ENCODE results near the gene PDLIM5.
"Not testable (repeated sequence)": the region's sequence is repeated elsewhere in the genome, so short reads cannot be mapped to it uniquely, and the experiment has no call there.

Gene PDLIM5

GRCh38 chr4:94653095-94653649 is 201.4 kb downstream of the PDLIM5 start:
- DNase-seq (ENCODE audit: low read depth): no peak

GRCh38 chr4:94653984-94654609 is 202.4 kb downstream of the PDLIM5 start:
- no peak for DNase-seq (ENCODE audit: low read depth)

DNA sequence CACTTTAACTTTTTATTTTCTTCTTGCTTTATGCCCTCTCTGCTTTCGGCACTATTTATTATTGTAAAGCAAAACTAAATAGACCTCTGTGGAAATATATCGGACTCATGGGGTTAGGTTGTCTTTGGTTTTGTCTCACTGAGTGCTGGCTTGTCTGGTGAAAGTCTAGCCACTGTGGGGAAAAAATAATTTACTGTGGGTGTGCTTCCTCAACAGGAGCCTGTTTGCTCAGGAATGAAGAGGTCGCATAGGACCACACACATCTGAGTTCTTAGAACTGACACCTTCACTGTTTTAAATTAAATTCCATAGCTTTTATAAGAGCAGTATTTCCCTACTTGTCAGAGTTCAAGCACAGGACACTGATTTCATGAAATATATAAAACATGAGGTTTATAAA is 203.0 kb downstream of the PDLIM5 start:
- no peak for DNase-seq (ENCODE audit: low read depth)

- no peak for DNase-seq (ENCODE audit: low read depth)
These were observed 208.9 kb downstream of the PDLIM5 start for GRCh38 chr4:94660614-94661013.

DNA sequence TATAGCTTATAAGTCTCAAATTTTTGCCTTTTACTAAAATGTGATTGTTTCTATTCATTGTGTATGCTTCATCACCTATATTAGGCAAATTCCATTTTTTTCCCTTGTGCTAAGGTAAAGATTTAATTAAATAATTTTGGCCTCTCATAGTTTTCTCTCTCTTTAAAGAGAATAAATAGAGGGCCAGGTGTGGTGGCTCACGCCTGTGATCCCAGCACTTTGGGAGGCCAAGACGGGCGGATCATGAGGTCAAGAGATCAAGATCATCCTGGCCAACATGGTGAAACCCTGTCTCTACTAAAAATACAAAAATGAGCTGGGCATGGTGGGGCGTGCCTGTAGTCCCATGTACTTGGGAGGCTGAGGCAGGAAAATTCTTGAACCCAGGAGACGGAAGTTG is 213.3 kb downstream of the PDLIM5 start:
- not testable (repeated sequence) for DNase-seq (ENCODE audit: low read depth)

DNA sequence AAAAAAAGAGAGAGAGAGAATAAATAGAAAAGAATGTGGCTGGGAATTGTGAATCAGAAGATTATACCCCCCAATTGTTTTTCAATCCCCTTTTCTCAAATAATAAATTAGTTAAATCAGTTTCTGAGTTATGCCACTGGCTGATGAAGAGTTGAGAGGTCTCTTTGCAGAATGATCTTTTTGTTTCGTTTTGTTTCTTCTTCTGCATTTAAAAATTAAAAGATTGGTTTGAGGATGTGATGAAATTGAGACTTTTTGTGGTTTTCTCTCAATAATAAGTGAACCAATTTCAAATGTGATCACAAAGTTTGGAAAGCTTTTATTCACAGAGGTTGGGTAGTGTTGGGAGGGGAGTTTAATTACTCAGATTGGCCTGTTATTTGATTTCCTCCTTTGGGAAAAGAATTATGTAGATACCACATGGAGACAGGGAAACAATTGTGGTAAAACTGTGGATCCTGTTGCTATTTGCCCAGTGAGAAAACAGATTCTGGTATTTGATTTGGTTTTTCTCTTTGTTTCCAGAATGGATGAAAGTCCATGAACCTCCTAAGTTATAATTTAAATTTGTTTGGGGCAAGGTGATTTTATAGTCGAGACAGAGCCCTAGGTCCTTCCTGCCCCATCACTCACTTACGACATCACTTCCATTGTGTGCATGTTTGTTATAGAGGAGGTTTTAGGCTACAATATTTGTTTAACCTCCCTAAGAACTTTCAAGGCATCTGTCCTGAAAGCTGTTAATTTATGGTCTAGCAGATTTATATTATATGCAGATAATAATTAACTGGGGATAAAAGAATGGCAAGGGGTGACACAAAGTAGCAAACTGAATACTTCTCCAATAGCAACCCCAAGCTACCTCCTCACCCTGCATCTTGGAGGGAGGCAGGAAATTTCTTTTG is 214.0 kb downstream of the PDLIM5 start:
- no peak for DNase-seq (ENCODE audit: low read depth)

- DNase-seq (ENCODE audit: low read depth): no peak
These were observed 217.0 kb downstream of the PDLIM5 start for GRCh38 chr4:94668724-94669123.

DNA sequence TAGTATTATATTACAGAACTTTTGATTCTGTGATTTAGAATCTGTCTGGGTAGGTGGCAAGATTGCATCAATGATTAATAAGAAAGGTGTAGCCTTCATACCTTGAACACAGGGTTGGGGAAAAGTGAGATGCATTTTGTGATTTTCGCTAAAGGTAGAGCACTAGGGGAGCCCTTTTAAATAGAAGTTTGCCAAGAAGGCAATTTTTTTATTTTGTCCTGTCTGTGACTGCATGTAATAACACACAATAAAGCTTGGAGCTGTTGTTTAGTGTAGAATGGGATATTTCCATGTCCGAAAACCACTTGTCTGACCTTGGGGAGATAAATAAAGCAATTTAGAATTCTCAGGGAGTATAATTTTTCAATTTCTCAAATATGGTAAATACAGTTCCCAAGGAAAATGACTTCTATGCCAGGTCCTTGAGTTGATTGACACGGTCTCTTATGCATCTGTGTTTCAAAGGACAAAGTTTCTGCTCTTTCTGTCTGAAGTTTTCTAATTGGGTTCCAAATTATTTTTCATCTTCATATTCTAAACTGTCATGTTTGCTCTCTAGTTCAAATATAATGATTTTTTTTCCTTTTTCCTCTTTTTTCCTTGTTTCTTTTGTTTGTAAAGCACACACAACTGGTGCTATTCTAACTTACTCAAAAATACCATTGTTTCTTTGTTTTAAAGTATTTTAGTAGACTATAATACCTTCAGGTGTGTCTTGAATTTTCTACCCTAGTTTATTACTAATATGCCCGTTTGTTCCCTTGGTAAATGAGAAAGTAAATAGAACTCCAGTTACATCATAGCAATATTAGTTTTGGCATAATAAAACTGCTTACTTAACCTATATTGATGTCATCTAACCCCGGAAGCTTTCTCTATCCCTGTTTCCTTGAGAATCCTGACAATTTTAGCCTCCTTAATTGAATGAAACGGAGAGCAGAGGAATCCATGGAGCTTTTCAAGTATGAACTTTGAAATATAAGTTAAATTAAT is 218.2 kb downstream of the PDLIM5 start:
- no peak for DNase-seq (ENCODE audit: low read depth)

GRCh38 chr4:94671113-94671512 is 219.4 kb downstream of the PDLIM5 start:
- no peak for DNase-seq (ENCODE audit: low read depth)

DNA sequence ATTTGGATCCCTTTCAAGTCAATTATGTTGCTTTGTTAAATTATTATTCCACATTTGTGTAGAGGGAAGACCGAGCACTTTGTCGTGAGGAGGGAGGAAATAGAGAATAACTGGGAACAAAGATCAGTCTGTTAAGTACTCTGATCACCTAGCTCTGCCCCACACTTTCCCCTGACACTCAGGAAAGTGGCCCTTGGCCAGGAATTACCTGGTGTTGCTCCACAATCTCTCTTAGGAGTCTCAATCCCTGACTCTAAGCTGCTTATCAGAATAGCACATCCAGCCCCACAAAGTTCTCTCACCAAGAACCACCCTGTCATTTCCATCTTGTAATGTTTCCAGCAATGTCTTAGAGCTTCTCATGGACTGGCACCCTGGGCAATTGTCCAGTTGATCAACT is 222.2 kb downstream of the PDLIM5 start:
- no peak for DNase-seq (ENCODE audit: low read depth)

GRCh38 chr4:94676970-94677369 is 225.2 kb downstream of the PDLIM5 start:
- no peak for DNase-seq (ENCODE audit: low read depth)

DNA sequence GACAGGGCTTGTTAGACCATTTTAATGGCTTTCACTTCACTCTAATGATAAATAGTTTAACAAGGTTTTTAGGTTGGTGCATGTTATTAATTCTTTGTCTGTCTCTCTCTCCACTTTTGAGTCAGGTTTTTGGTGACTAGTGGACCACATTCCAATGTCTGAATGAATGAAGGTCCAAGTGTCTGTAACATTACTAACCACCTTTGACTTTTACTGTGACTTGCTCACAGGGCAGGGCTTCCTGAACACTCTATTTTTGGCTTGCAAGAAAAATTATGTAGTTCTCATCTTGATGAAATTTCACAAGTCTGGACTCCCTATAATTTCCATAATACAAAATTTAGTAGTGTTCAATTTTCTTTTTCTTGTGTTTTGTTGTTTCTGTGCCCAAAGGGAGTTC is 227.2 kb downstream of the PDLIM5 start:
- DNase-seq (ENCODE audit: low read depth): no peak

DNA sequence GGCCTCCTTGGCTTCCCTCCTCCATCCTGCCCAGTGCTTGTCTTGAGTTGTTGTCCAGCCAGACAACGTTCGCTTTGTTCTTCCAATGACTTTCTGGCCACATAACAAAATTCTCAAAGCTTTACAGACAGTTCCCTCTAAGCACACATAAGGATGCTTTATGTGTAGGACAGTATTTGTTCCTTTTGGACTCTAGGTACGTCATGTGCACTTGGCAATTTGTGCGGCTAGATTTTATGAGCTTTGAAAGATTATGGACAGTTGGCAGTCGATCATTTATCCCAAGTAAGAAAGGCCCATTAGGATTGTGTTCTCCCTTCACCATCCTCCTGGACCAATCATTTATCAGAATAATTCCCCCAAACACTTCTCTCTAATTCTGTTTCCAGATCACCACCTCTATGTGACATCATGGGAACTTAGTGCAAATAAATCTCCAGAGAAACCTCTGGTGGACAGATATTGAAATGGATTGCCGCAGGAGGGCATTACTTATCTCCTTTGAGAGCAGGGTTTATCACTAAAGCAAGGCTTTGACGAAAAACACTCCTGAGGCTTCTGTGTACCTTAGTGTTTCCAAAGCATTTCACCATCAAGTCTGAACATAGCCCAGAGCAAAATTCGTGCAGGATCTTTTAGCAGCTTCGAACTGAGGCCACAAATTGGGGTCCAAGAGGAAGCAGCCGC is 228.6 kb downstream of the PDLIM5 start:
- no peak for DNase-seq (ENCODE audit: low read depth)

DNA sequence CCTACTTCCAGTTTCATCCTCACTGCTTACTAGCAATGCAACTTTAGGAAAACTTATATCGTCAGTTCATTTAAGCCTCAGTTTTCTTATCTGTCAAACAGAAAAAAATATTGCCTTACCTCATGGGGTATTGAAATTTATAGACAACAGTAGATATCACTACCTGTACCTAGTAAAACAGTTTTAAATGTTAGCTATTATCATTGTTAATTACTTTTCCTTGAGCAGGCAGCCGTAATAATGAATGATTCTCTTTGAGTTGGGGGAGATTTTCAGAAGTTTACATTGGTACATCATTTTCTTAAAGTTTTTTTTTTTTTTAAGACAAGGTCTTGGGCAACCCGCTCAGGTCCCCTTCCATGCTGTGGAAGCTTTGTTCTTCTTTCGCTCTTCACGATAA is 234.3 kb downstream of the PDLIM5 start:
- DNase-seq (ENCODE audit: low read depth): no peak

DNA sequence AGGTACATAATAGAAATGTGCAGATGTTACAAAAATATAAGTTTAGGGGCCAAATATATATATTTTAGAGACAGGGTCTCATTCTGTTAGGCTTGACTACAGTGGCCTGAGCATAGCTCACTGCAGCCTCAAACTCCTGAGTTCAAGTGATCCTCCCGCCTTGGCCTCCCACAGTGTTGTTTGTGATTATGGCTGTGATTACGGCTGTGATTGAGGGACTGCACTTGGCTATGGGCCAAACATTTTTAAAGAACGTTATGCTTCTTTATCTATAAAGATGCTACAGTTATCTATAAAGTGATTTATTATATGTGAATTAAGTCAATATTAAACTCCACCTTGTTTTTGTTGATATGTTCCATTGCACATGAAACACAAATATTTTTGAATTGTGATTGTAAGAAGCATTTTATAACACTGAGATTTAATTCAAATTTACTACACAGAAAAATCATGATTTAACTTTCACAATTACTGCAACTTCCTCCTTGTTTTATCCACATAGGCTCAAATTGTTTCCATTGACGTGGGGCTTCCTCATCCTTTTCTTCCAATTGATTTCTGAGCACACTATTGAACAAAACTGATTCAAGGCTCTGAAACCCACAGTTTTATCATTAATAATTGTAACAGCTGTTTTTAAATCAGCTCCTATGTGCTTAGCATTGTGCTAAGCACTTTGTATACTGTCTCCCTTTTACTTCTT is 237.6 kb downstream of the PDLIM5 start:
- DNase-seq (ENCODE audit: low read depth): no peak

- no peak for DNase-seq (ENCODE audit: low read depth)
These were observed 239.1 kb downstream of the PDLIM5 start for GRCh38 chr4:94690851-94691254.

DNA sequence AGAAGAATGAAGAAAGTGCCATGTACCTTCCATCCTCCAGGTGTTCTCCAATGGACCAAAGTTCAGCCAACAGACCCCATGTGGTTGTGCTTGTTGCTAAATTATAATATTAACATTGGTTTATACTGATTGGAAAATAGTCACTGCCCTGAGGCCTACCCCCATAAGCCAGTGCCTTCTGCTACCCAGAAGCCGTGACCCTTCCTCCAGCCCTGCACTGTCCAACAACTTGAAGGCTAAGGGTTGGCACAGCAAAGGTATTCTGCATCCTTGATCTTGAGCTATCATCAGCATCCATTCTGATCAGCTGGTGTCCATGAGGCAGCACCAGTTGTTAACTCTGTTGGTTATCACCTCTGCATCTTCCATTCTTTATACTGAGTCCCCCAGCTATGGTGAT is 239.8 kb downstream of the PDLIM5 start:
- DNase-seq (ENCODE audit: low read depth): no peak

DNA sequence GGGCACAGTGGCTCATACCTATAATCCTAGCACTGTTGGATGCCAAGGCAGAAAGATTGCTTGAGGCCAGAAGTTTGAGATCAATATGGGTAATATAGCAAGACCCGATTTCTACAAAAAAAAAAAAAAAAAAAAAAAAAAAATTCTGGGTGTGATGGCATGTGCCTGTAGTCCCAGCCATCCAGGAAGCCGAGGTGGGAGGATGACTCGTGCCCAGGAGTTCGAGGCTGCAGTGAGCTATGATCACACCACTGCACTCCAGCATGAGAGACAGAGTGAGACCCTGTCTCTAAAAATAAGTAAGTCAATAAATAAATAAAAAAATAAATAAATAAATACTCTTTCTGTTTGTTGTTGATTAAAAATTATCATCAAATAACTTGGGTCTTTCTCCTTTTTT is 243.6 kb downstream of the PDLIM5 start:
- DNase-seq (ENCODE audit: low read depth): no peak

- no peak for DNase-seq (ENCODE audit: low read depth)
These were observed 246.4 kb downstream of the PDLIM5 start for GRCh38 chr4:94698187-94698586.

GRCh38 chr4:94700298-94700697 is 248.6 kb downstream of the PDLIM5 start:
- DNase-seq (ENCODE audit: low read depth): no peak
